HG03103 (cell line): Measurements from ENCODE around the gene CYB561A3.
A peak's percentile ranks its signal among the peaks of the same experiment; 100 is the strongest.

ENCODE experiments used
- ATAC-seq: cut with Tn5 transposase; IDR thresholded peaks from one replicate; pipeline ENCODE4 v1.9.1; 2021; ENCODE audit warnings: low read depth; ENCODE audit not compliant: unreplicated experiment

The CYB561A3 gene

GRCh38 chr11:61370349-61371005, 8.8 kb upstream of the CYB561A3 start:
- ATAC-seq = no peak

GRCh38 chr11:61369372-61370348, 8.0 kb upstream of the CYB561A3 start:
- ATAC-seq = no peak

- no peak for ATAC-seq
Observed at GRCh38 chr11:61368646-61369045, 7.0 kb upstream of the CYB561A3 start.

GRCh38 chr11:61367406-61367805, 5.7 kb upstream of the CYB561A3 start:
- ATAC-seq = no peak

GRCh38 chr11:61364012-61364675, 2.5 kb upstream of the CYB561A3 start:
- ATAC-seq = no peak

GRCh38 chr11:61362542-61362875, 827 bp upstream of the CYB561A3 start:
- ATAC-seq = no peak

- no peak for ATAC-seq
Observed at GRCh38 chr11:61361237-61361740, 393 bp downstream of the CYB561A3 start.

GRCh38 chr11:61359516-61359915, 2.2 kb downstream of the CYB561A3 start:
- ATAC-seq = no peak

GRCh38 chr11:61358566-61358965, 3.1 kb downstream of the CYB561A3 start:
- no peak for ATAC-seq

GRCh38 chr11:61357894-61358239, 3.8 kb downstream of the CYB561A3 start:
- no peak for ATAC-seq

GRCh38 chr11:61357233-61357893, 4.3 kb downstream of the CYB561A3 start:
- peak; percentile 45 for ATAC-seq

GRCh38 chr11:61356706-61357105, 5.0 kb downstream of the CYB561A3 start:
- ATAC-seq = no peak

GRCh38 chr11:61354208-61354607, 7.5 kb downstream of the CYB561A3 start:
- no peak for ATAC-seq

GRCh38 chr11:61353131-61354067, 8.3 kb downstream of the CYB561A3 start:
- ATAC-seq = no peak

GRCh38 chr11:61352038-61352437, 9.6 kb downstream of the CYB561A3 start:
- no peak for ATAC-seq

GRCh38 chr11:61350803-61351202, 10.9 kb downstream of the CYB561A3 start:
- ATAC-seq = no peak

- ATAC-seq = no peak
Observed at GRCh38 chr11:61350336-61350735, 11.3 kb downstream of the CYB561A3 start.

GRCh38 chr11:61349916-61350315, 11.8 kb downstream of the CYB561A3 start:
- no peak for ATAC-seq

GRCh38 chr11:61349189-61349751, 12.4 kb downstream of the CYB561A3 start:
- ATAC-seq = no peak
